ENCODE measurements around the gene BTN3A1. TPM values are rescaled to one million over a fixed set of nuclear protein-coding genes. Genes with fewer than 3 reads are reported as not detected.

The BTN3A1 gene
- total and polyA plus RNA-seq, 2 of the 13 experiments (the other 11 are each of a cell fraction or from before 2014, with no cell fraction given): 13.3 to 14.0 TPM

DNA sequence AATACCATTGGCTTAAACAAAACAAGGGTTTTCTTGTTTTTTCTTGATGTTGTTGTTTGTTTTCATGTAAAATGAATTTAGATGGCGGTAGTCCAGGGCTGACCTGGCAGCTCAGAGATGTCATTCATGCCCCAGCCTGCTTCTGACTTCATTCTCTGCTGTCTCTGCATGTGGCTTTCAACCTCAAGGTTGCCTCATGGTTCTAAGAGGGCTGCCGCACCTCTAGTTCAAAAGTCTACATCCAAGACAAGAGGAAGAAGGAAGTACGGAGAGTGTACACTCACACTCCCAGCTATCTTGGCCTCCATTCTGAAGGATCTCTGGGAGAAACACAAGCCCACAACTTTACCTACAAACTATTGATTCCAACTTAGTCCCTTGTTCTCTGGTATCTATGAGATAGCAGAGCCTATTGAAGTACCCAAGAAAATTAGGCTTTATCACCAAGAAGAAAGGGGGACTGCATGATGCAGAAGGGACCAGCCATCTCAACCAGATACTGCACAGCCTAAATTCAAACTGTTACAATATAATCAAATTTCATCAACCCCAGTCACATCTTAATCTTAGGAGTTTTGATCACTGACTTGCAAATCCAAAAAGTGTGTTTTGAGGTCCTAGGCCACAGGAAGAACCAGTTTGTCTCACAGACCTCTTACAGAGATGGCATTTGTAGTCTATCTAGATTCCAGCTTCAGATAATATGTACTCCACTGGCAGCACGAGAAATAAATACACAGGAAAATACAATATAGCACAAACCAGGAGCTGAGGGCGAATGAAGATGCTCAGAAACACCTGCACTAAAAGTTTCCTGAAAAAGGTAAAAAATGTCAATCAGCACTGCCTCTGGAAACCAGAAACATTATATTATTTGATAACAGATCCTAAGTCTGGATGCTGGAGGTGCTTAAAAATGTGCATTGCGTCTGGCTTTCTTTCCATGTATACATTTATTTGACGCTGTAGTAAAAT is 37.4 kb downstream of the BTN3A1 start:
- no peaks in the 10 kb centered on the region for H3K79me2 ChIP-seq (ENCODE audit: insufficient read depth, low read length)
- H3K9ac ChIP-seq (ENCODE audit: insufficient read depth, low read depth, low read length): peak overlapping the region; percentile 70
- peaks cover 18% of the 10 kb centered on the region for H3K4me1 ChIP-seq (ENCODE audit: insufficient read depth, low read length)
- WGBS (ENCODE audit: low lambda C conversion rate): 86% methylated on average over 7 of the region's 7 CpGs
- peak overlapping the region; percentile 83 for H3K4me2 ChIP-seq (ENCODE audit: low read depth, low read length)
- POLR2A ChIA-PET: interaction anchor here (1.2 kb wide), 1 partner anchor 94 kb away, joined by 3 read pairs; no protein-coding TSS in a partner anchor
- ATAC-seq (no peak), DNase-seq (ENCODE audit: low spot score) (no peak), FAIRE-seq (no peak)
- H3K27ac ChIP-seq (ENCODE audit: extremely low read length, insufficient read depth, low read length): peak overlapping the region; percentile 20
- peak overlapping the region; percentile 40 to 68 (median 67); a peak in 5 of 6 replicates for H3K4me3 ChIP-seq (replicated peaks in 1 of 3; ENCODE audit: insufficient read depth in 1 of 3, low read depth in 2 of 3, low read length in 3 of 3)
- no peaks in the 10 kb centered on the region for H3K9me3 ChIP-seq (ENCODE audit: low read length)
- BruUV-seq (replicated peaks): no TSS peak
- intact Hi-C loops (cut with micrococcal nuclease; ENCODE audit: unreplicated experiment) (no loop called here), in situ Hi-C loops (cut with HindIII; ENCODE audit: extremely low pct_ligation_motif_present, low pct_unique_long_range_greater_than_20kb) (no loop called here)
- H4K20me1 ChIP-seq (ENCODE audit: insufficient read depth, low read length): no peaks in the 10 kb centered on the region
- no peaks in the 10 kb centered on the region; a peak in 1 of 5 replicates for H3K27me3 ChIP-seq (ENCODE audit: control insufficient read depth in 1 of 2, insufficient read depth in 2 of 2, low read length in 2 of 2)
- CTCF ChIA-PET (ENCODE audit: low intra/inter-chr PET ratio, low total read pairs): no interaction called here
- peak overlapping the region; percentile 99 for H2AFZ ChIP-seq (ENCODE audit: low read length)
- H3K36me3 ChIP-seq (replicated peaks in 1 of 2; ENCODE audit: control insufficient read depth in 1 of 2, insufficient read depth in 2 of 2, low read length in 2 of 2): no peaks in the 10 kb centered on the region
- TF ChIP-seq, protein P1, sequence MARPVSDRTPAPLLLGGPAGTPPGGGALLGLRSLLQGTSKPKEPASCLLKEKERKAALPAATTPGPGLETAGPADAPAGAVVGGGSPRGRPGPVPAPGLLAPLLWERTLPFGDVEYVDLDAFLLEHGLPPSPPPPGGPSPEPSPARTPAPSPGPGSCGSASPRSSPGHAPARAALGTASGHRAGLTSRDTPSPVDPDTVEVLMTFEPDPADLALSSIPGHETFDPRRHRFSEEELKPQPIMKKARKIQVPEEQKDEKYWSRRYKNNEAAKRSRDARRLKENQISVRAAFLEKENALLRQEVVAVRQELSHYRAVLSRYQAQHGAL (CRISPR knock-in tag; IDR thresholded peaks at IDR 0.05; ENCODE audit: not compliant biosample characterization): no peak
- TF ChIP-seq ZNF678 (CRISPR knock-in tag; IDR thresholded peaks at IDR 0.05) (0 out of 2 replicates have a peak, but pooled peaks have one; percentile 47), TSC22D2 (CRISPR knock-in tag; IDR thresholded peaks at IDR 0.05; ENCODE audit: borderline replicate concordance) (no peak), BORCS8-MEF2B (CRISPR knock-in tag; IDR thresholded peaks at IDR 0.05) (no peak), ZBTB2 (CRISPR knock-in tag; IDR thresholded peaks at IDR 0.05; ENCODE audit: low read depth) (no peak), ZFYVE20 (CRISPR knock-in tag; IDR thresholded peaks at IDR 0.05; ENCODE audit: borderline replicate concordance, low read depth) (no peak), ZNF264 (CRISPR knock-in tag; IDR thresholded peaks at IDR 0.05) (0 out of 2 replicates have a peak, but pooled peaks have one; percentile 28), HOXA9 (CRISPR knock-in tag; IDR thresholded peaks at IDR 0.05; ENCODE audit: borderline replicate concordance) (no peak), MEF2D (CRISPR knock-in tag; IDR thresholded peaks at IDR 0.05) (0 out of 2 replicates have a peak, but pooled peaks have one; percentile 13), RFX5 (IDR thresholded peaks at IDR 0.05; ENCODE audit: low read depth, low read length) (0 out of 2 replicates have a peak, but pooled peaks have one; percentile 7), SMAD3 (CRISPR knock-in tag; IDR thresholded peaks at IDR 0.05) (no peak), RAD51 (IDR thresholded peaks at IDR 0.05; ENCODE audit: borderline replicate concordance) (no peak), GPN1 (CRISPR knock-in tag; IDR thresholded peaks at IDR 0.05; ENCODE audit: borderline replicate concordance) (no peak), ZNF263 (CRISPR knock-in tag; IDR thresholded peaks at IDR 0.05) (no peak), ZNF883 (CRISPR knock-in tag; IDR thresholded peaks at IDR 0.05; ENCODE audit: not compliant biosample characterization) (no peak), CEBPB (IDR thresholded peaks at IDR 0.05; ENCODE audit: borderline replicate concordance, low read depth, low read length) (no peak), ZSCAN30 (CRISPR knock-in tag; IDR thresholded peaks at IDR 0.05) (0 out of 2 replicates have a peak, but pooled peaks have one; percentile 15), EP300 (IDR thresholded peaks at IDR 0.05; ENCODE audit: low read depth in 2 of 2, low read length in 2 of 2) (no peak), EP300 (CRISPR knock-in tag; IDR thresholded peaks at IDR 0.05; ENCODE audit: borderline replicate concordance) (no peak), GTF3A (CRISPR knock-in tag; conservative IDR thresholded peaks at IDR 0.05) (0 out of 2 replicates have a peak, but pooled peaks have one; percentile 46), ZNF781 (CRISPR knock-in tag; IDR thresholded peaks at IDR 0.05; ENCODE audit: borderline replicate concordance, not compliant biosample characterization) (no peak), ELF4 (CRISPR knock-in tag; IDR thresholded peaks at IDR 0.05; ENCODE audit: borderline replicate concordance) (0 out of 2 replicates have a peak, but pooled peaks have one; percentile 36)
